ENCODE data around the gene ORM1. TPM values are rescaled to one million over a fixed set of nuclear protein-coding genes. Genes with fewer than 3 reads are reported as not detected.

Gene ORM1
- total RNA-seq, 1 donor from 2014 or later = 5.2 TPM

DNA sequence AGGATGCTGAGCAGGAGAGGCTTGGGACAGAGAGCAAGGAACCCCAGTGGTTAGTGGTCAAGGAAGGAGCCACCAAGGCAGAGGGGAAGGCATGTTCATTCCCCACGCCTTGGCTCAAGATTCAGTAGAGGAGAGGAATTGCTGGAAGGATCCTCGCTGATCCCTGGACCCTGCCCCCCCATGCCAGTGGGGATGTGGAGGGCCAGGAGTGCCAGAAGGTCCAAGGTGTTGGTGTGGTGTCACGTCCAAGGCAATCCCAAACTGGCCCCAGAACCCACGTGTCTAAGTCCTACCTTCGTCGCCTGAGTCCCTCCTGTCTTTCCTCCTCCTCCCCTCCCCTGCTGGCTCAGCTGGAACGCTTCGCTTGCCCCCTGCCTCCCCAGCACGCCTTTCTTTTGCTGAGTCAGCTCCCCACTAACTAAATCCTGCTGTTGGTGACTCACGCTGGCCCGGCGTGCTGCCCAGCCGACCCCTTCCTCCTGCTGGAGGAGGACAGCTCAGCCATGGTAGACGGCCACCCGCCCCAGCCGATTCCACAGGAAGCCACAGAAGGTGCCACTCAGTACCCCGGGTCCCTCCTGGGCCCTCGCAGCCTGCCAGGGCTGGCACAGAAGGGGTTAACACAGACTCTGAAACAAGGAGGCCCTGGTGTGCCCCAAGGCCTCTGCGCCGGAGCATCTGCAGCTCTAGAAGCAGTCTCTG is 37.6 kb upstream of the ORM1 start:
- ATAC-seq = no peak

DNA sequence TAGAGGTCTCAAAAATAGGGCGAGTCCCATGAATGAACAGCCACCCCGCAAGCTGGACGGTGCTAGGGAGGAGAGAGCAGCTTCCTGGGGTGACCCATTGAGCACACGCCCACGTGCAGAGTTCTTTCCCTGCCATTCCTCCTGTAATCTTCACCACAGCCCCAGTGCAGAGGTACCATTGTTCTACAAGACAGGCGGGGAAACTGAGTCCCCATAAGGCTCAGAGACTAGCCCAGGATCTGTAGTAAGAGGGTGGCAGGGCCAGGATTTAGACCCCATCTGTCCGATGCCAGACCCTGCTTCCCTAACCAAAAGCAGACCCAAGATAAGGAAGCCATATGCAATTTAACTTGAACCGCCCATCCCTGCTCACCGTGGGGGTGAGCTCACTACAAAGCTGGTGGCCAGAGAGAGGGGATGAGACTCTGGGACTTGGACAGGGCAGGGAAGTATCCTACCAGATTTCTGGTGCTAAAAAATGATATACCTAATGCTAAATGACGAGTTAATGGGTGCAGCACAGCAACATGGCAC is 36.7 kb upstream of the ORM1 start:
- TF ChIP-seq, protein P1, sequence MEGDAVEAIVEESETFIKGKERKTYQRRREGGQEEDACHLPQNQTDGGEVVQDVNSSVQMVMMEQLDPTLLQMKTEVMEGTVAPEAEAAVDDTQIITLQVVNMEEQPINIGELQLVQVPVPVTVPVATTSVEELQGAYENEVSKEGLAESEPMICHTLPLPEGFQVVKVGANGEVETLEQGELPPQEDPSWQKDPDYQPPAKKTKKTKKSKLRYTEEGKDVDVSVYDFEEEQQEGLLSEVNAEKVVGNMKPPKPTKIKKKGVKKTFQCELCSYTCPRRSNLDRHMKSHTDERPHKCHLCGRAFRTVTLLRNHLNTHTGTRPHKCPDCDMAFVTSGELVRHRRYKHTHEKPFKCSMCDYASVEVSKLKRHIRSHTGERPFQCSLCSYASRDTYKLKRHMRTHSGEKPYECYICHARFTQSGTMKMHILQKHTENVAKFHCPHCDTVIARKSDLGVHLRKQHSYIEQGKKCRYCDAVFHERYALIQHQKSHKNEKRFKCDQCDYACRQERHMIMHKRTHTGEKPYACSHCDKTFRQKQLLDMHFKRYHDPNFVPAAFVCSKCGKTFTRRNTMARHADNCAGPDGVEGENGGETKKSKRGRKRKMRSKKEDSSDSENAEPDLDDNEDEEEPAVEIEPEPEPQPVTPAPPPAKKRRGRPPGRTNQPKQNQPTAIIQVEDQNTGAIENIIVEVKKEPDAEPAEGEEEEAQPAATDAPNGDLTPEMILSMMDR (IDR thresholded peaks at IDR 0.05) = no peak
- intact Hi-C loops (cut with DNase I) = loop anchor here (10.0 kb wide), 1 partner anchor 131 kb away; the partner anchor contains the start of gene COL27A1
- H3K9me3 ChIP-seq = no peaks in the 10 kb centered on the region
- H3K36me3 ChIP-seq = no peaks in the 10 kb centered on the region
- ATAC-seq (no peak), DNase-seq (peak; percentile 21)
- H3K27ac ChIP-seq = no peak overlapping the region
- H3K27me3 ChIP-seq = no peaks in the 10 kb centered on the region
- peaks cover 4% of the 10 kb centered on the region for H3K4me1 ChIP-seq
- no peak overlapping the region for H3K4me3 ChIP-seq

More for the DNA sequence above, 37.6 kb upstream of the ORM1 start:
- peak; percentile 64 for DNase-seq
- no peaks in the 10 kb centered on the region for H3K9me3 ChIP-seq
- H3K27me3 ChIP-seq = no peaks in the 10 kb centered on the region
- no peak overlapping the region for H3K27ac ChIP-seq
- no peaks in the 10 kb centered on the region for H3K36me3 ChIP-seq
- intact Hi-C loops (cut with DNase I) = loop anchor here (10.0 kb wide), 1 partner anchor 131 kb away; the partner anchor contains the start of gene COL27A1
- H3K4me1 ChIP-seq = peaks cover 4% of the 10 kb centered on the region
- no peak overlapping the region for H3K4me3 ChIP-seq
- TF ChIP-seq, protein P1 (IDR thresholded peaks at IDR 0.05) = no peak

DNA sequence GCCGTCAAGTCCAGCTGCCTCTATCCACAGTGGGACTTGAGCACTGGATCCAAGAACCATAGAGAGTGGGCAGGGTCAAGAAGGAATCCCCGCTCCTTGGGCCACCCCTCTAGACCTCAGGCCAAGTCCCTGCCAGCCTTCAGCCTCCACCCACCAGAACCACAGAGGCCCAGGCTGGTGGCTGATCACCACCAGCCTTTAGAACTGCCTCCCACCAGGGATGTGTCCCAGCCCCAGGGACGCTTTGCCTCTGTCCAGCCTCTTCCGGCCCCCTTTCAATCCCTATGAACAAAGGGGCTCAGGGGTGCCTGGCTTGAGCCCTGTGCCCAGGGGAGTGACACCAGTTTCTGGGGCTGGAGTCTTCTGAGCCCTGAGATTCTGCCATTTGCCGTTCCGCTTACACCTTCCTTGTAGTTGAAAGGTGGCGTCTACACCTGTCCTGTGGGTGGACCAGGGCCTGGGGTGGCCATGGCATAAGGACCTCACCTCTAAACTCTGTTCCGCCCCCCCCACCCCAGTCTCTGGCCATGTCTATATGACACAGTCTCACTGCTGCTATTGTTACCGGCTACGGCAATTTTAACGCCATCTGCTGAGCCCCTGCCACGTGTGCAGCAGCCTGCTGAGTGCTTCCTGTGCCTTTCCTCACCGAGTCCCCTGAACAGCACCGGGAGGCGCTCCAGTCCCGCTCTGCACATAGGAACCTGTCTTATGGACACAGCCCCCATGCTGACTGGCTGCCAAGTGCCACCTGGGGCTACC is 35.7 kb upstream of the ORM1 start:
- Histone ChIP-seq H3K4me1 (peaks cover 4% of the 10 kb centered on the region), H3K27ac (no peak overlapping the region), H3K9me3 (no peaks in the 10 kb centered on the region), H3K36me3 (no peaks in the 10 kb centered on the region), H3K4me3 (no peak overlapping the region), H3K27me3 (no peaks in the 10 kb centered on the region)
- intact Hi-C loops (cut with DNase I) = loop anchor here (10.0 kb wide), 1 partner anchor 132 kb away; the partner anchor contains the start of gene COL27A1
- TF ChIP-seq, protein P1 (IDR thresholded peaks at IDR 0.05) = no peak
- no peak for ATAC-seq
- peak; percentile 43 for DNase-seq

DNA sequence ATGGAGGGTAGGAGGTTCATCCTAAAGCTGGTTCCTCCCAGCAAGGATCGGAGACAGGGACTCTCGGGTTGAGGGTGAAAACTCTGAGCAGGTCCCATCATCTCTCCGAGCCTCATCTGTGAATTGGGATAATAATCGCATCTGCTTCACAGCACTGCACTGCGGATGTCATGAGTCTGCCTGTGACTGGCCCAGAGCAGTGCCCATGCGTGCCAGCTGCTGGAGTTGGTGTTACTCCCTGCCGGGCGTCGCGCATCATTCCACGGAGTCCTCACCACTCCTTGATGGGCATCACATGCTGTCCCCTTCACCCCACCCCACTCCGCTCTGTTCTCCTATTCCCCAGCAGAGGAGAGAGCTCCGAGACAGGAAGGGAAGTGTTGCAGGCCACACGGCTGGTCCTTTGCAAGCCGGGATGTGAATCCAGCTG is 35.1 kb upstream of the ORM1 start:
- no peak for ATAC-seq
- Histone ChIP-seq H3K36me3 (no peaks in the 10 kb centered on the region), H3K9me3 (no peaks in the 10 kb centered on the region), H3K4me3 (no peak overlapping the region), H3K27ac (no peak overlapping the region), H3K27me3 (no peaks in the 10 kb centered on the region), H3K4me1 (peaks cover 4% of the 10 kb centered on the region)
- no peak for DNase-seq
- intact Hi-C loops (cut with DNase I) = loop anchor here (10.0 kb wide), 1 partner anchor 133 kb away; the partner anchor contains the start of gene COL27A1
- TF ChIP-seq, protein P1 (IDR thresholded peaks at IDR 0.05) = no peak

DNA sequence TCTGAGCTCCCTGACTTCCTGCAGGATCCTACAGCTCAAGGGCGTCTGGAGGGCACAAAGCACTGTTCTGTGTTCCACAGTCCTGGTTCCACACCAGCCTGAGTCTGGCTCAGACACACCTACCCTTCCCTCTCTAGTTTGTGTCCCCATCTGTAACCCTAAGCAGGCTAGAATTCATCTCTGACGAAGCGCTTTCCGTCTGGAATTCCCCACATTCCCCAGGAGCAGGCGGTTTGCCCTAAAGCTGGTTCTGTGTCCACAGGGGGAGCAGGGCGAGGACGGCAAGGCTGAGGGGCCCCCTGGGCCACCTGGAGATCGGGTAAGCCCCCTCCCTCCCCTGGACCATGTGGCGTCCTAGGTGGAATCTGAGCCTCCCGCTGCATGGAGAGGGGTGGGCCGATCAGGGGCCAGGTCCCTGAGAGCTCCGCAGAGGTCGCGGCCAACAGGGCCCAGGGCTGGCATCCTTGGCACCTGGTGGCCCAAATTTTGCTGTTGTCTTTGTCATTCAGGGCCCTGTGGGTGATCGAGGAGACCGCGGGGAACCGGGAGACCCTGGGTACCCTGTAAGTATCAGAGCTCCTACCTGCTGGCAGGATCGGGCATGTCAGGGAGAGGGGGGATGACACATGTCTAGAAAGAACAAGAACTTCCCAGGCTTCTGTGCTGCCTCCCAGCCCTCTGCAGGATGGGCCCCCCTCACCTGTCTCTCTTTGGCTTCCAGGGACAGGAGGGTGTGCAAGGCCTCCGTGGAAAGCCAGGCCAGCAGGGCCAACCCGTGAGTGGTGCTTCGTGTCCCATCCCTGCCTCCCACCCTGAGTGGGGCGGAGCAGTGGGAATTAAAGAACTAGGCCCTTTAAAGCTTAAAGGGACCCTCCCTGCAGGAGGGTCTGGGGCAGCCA is 34.5 kb upstream of the ORM1 start:
- H3K27ac ChIP-seq = no peak overlapping the region
- peak; percentile 55 for DNase-seq
- H3K27me3 ChIP-seq = no peaks in the 10 kb centered on the region
- intact Hi-C loops (cut with DNase I) = loop anchor here (10.0 kb wide), 1 partner anchor 134 kb away; the partner anchor contains the start of gene COL27A1
- TF ChIP-seq, protein P1 (IDR thresholded peaks at IDR 0.05) = no peak
- peak; percentile 4 for ATAC-seq
- H3K36me3 ChIP-seq = no peaks in the 10 kb centered on the region
- no peaks in the 10 kb centered on the region for H3K9me3 ChIP-seq
- peaks cover 4% of the 10 kb centered on the region for H3K4me1 ChIP-seq
- H3K4me3 ChIP-seq = no peak overlapping the region

All from upper lobe of right lung (tissue), 1 donor.